SHP77 (cell line): Measurements from ENCODE around the gene MYL5.
A peak's percentile ranks its signal among the peaks of the same experiment; 100 is the strongest.
"Not testable (repeated sequence)": the region's sequence is repeated elsewhere in the genome, so short reads cannot be mapped to it uniquely, and the experiment has no call there.

Experiments used
- DNase-seq, 2 experiments: peaks; one replicate each; lab custom pipeline; 2025; lab: John Stamatoyannopoulos, UW

The MYL5 gene

GRCh38 chr4:636628-637159, 37.6 kb upstream of the MYL5 start:
- no peak for DNase-seq

GRCh38 chr4:637536-638280, 36.6 kb upstream of the MYL5 start:
- DNase-seq = no peak

GRCh38 chr4:642366-642765, 32.0 kb upstream of the MYL5 start:
- DNase-seq = not testable (repeated sequence)

GRCh38 chr4:646460-646859, 27.9 kb upstream of the MYL5 start:
- DNase-seq = no peak

- DNase-seq = no peak
These were observed 26.9 kb upstream of the MYL5 start for GRCh38 chr4:647481-647880.

- peak; percentile 14 to 20 for DNase-seq
These were observed 25.6 kb upstream of the MYL5 start for GRCh38 chr4:648579-649292.

GRCh38 chr4:649293-649625, 25.1 kb upstream of the MYL5 start:
- DNase-seq = no peak

GRCh38 chr4:649751-650310, 24.5 kb upstream of the MYL5 start:
- no peak for DNase-seq

GRCh38 chr4:650461-650860, 23.9 kb upstream of the MYL5 start:
- DNase-seq = no peak

GRCh38 chr4:650951-651883, 23.1 kb upstream of the MYL5 start:
- no peak for DNase-seq

GRCh38 chr4:651884-652642, 22.3 kb upstream of the MYL5 start:
- DNase-seq = no peak

- DNase-seq = no peak
These were observed 21.1 kb upstream of the MYL5 start for GRCh38 chr4:653080-653821.

- DNase-seq = no peak
These were observed 20.4 kb upstream of the MYL5 start for GRCh38 chr4:653831-654502.

- DNase-seq = no peak
These were observed 19.9 kb upstream of the MYL5 start for GRCh38 chr4:654503-654845.

- DNase-seq = no peak
These were observed 19.4 kb upstream of the MYL5 start for GRCh38 chr4:654871-655463.

GRCh38 chr4:655464-656151, 18.7 kb upstream of the MYL5 start:
- DNase-seq = no peak

- no peak for DNase-seq
These were observed 17.7 kb upstream of the MYL5 start for GRCh38 chr4:656436-657337.

- DNase-seq = no peak
These were observed 17.0 kb upstream of the MYL5 start for GRCh38 chr4:657338-657833.
